ENCODE measurements around the gene SPIRE1.

GRCh38 chr18:12401881-12402280 lies 256.0 kb downstream of the SPIRE1 start:
- no peak for TF ChIP-seq POLR2A (IDR thresholded peaks at IDR 0.05)
- TF ChIP-seq, protein P1, sequence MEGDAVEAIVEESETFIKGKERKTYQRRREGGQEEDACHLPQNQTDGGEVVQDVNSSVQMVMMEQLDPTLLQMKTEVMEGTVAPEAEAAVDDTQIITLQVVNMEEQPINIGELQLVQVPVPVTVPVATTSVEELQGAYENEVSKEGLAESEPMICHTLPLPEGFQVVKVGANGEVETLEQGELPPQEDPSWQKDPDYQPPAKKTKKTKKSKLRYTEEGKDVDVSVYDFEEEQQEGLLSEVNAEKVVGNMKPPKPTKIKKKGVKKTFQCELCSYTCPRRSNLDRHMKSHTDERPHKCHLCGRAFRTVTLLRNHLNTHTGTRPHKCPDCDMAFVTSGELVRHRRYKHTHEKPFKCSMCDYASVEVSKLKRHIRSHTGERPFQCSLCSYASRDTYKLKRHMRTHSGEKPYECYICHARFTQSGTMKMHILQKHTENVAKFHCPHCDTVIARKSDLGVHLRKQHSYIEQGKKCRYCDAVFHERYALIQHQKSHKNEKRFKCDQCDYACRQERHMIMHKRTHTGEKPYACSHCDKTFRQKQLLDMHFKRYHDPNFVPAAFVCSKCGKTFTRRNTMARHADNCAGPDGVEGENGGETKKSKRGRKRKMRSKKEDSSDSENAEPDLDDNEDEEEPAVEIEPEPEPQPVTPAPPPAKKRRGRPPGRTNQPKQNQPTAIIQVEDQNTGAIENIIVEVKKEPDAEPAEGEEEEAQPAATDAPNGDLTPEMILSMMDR (IDR thresholded peaks at IDR 0.05), result no peak
- TF ChIP-seq POLR2AphosphoS5 (IDR thresholded peaks at IDR 0.05), result no peak
